A673 (cell line): Measurements from ENCODE around the gene GATAD2A. TPM values are rescaled to one million over a fixed set of nuclear protein-coding genes. Genes with fewer than 3 reads are reported as not detected.
"Not testable (repeated sequence)": the region's sequence is repeated elsewhere in the genome, so short reads cannot be mapped to it uniquely, and the experiment has no call there.

ENCODE experiments used
- BruUV-seq: library from RNA; stranded (reverse); fragments of 400-500 nt; replicated peaks from 2 replicates; lab custom pipeline; 2021; lab: Mats Ljungman, UMichigan
- CTCF ChIA-PET: fragments of 300-600 bp; sonication (Branson Sonifier 250); formaldehyde crosslinking; loops from one replicate; lab custom pipeline; 2022; ENCODE audit warnings: antibody characterized with exemption; lab: Charles Lee
- POLR2A ChIA-PET: fragments of 300-600 bp; sonication (Branson Sonifier 250); formaldehyde crosslinking; loops from one replicate; lab custom pipeline; 2022; ENCODE audit warnings: antibody characterized with exemption; ENCODE audit not compliant: low non-redundant PET; lab: Charles Lee
- DNase-seq: peaks from one replicate; pipeline ENCODE4 v3.0.0-alpha.2; 2015; ENCODE audit warnings: low spot score
- H3K27ac ChIP-seq: fragments of 200-600 bp; sonication (generic); 2 replicates; pipeline ENCODE4 v1.5.1; 2016; ENCODE audit warnings: mixed run types, low read depth, mild to moderate bottlenecking, mixed read lengths, antibody characterized with exemption, low read length; ENCODE audit not compliant: poor library complexity, severe bottlenecking
- H3K27me3 ChIP-seq: fragments of 200-600 bp; sonication (generic); replicated peaks from 2 replicates; pipeline ENCODE4 v1.6.1; 2017; ENCODE audit warnings: mixed run types, low read depth, mild to moderate bottlenecking, mixed read lengths, antibody characterized with exemption, low read length; ENCODE audit not compliant: insufficient read depth, poor library complexity
- H3K36me3 ChIP-seq: fragments of 200-600 bp; sonication (generic); 2 replicates; pipeline ENCODE4 v1.6.1; 2016; ENCODE audit warnings: mixed run types, mild to moderate bottlenecking, mixed read lengths, antibody characterized with exemption, low read length; ENCODE audit not compliant: insufficient read depth, poor library complexity, severe bottlenecking
- H3K4me1 ChIP-seq: fragments of 200-600 bp; sonication (generic); 2 replicates; pipeline ENCODE4 v1.6.1; 2017; ENCODE audit warnings: mixed run types, mild to moderate bottlenecking, mixed read lengths, antibody characterized with exemption, low read length; ENCODE audit not compliant: insufficient read depth, poor library complexity, severe bottlenecking
- H3K4me3 ChIP-seq: fragments of 200-600 bp; sonication (generic); 2 replicates; pipeline ENCODE4 v1.5.1; 2016; ENCODE audit warnings: low read depth, mixed run types, mild to moderate bottlenecking, mixed read lengths, low read length; ENCODE audit not compliant: poor library complexity, severe bottlenecking
- H3K9me3 ChIP-seq: fragments of 200-600 bp; sonication (generic); 2 replicates; pipeline ENCODE4 v1.6.1; 2016; ENCODE audit warnings: mixed run types, low read depth, mild to moderate bottlenecking, mixed read lengths, antibody characterized with exemption, low read length; ENCODE audit not compliant: poor library complexity, severe bottlenecking
- CTCF ChIP-seq: fragments of 300-800, 200-600 bp; sonication (generic); conservative IDR thresholded peaks from 2 replicates; pipeline ENCODE4 v1.5.1; 2017; ENCODE audit warnings: low read depth, mild to moderate bottlenecking, antibody characterized with exemption, low read length, moderate library complexity, mixed read lengths
- EZH2 ChIP-seq: fragments of 200-600 bp; sonication (generic); IDR thresholded peaks from 2 replicates; pipeline ENCODE4 v1.6.1; 2017; ENCODE audit warnings: borderline replicate concordance, low read depth, mild to moderate bottlenecking, mixed read lengths, antibody characterized with exemption, low read length; ENCODE audit not compliant: poor library complexity, severe bottlenecking
- intact Hi-C: fragments of 100-400 bp; cut with micrococcal nuclease; formaldehyde crosslinking; loops from one replicate; pipeline ENCODE4 v1.10.0; 2022; ENCODE audit not compliant: unreplicated experiment
- total RNA-seq: library from RNA; stranded (reverse); gene quantifications from 2 replicates; pipeline ENCODE4 v1.2.3, GENCODE V29; 2021

Gene GATAD2A
- total RNA-seq, 1 experiment from 2014 or later = 218 TPM

- intact Hi-C loops = no loop called here
- Histone ChIP-seq H3K9me3 (no peaks in the 10 kb centered on the region), H3K4me1 (peaks cover 4% of the 10 kb centered on the region), H3K36me3 (peaks cover 5% of the 10 kb centered on the region), H3K27me3 (no peaks in the 10 kb centered on the region), H3K4me3 (no peak overlapping the region), H3K27ac (no peak overlapping the region)
- no TSS peak for BruUV-seq
- no peak for DNase-seq
- TF ChIP-seq EZH2 = no peak
- TF ChIP-seq CTCF = no peak
- CTCF ChIA-PET = no interaction called here
- POLR2A ChIA-PET = no interaction called here
These were observed 47.6 kb downstream of the GATAD2A start for GRCh38 chr19:19453125-19453454.

- H3K4me3 ChIP-seq, H3K9me3 ChIP-seq, DNase-seq, intact Hi-C loops, H3K27me3 ChIP-seq, POLR2A ChIA-PET, H3K36me3 ChIP-seq, CTCF ChIA-PET, H3K27ac ChIP-seq, BruUV-seq: not testable (repeated sequence)
- peaks cover 27% of the 10 kb centered on the region for H3K4me1 ChIP-seq
These were observed 49.9 kb downstream of the GATAD2A start for GRCh38 chr19:19455166-19455919.

- Histone ChIP-seq H3K4me3 (no peak overlapping the region), H3K27me3 (no peaks in the 10 kb centered on the region), H3K9me3 (no peaks in the 10 kb centered on the region), H3K36me3 (peaks cover 5% of the 10 kb centered on the region), H3K4me1 (peaks cover 50% of the 10 kb centered on the region), H3K27ac (peak overlapping the region; percentile 82)
- CTCF ChIA-PET = interaction anchor here (0.6 kb wide), 1 partner anchor 44 kb away, joined by 7 read pairs; no protein-coding TSS in a partner anchor
- POLR2A ChIA-PET = no interaction called here
- BruUV-seq = no TSS peak
- DNase-seq = no peak
- intact Hi-C loops = no loop called here
- no peak for TF ChIP-seq CTCF
- TF ChIP-seq EZH2 = no peak
These were observed 52.2 kb downstream of the GATAD2A start for GRCh38 chr19:19457671-19458070.
